Measurements from ENCODE around the gene CCNY. TPM values are rescaled to one million over a fixed set of nuclear protein-coding genes. Genes with fewer than 3 reads are reported as not detected.

The CCNY gene
- total RNA-seq, 2 experiments from 2014 or later = 42.2 to 48.8 TPM

DNA sequence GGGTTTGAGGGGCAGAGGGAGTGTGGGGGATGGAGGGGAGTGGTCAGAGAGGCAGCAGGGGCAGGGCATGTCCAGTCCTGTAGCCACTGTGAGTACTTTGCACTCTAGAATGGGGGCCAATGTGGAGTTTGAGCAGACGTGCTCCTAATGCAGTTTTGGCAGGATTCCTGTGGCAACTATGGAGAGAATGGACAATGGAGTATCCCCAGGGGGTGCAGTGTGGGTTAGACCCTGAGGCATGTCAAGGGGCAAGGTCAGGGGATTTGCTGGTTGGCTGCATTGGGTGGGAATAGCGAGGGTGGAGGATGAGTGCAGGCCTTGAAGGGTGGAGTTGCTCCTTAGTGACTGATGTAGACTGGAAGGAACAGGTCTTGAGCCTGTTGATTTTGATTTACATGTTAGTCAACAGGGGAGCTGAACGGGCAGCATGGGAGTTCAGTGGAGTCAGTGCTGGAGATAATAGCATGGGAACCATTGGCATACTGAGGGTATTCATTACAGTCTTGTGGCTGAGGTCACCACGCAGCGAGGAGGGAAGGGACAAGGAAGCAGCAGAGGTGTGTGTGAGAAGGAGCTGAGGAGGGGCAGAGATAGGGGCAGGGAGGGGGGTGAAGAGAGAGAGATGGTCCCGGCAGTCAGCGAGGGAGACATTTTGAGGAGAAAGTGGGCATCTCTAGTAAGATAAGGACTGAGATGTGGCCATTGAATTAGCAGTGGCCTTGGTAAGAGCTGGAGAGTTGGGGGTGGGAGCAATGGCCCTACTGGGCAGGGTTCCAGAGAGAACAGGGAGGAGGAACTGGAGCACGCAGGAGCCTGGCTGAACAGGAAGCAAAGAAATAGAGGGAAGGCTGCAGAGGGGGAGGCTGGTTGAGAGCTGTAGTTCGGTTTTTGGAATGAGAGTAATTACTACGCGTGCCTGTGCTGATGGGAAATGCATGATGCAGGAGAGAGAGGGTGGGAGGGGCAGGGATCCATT, 112.7 kb downstream of the CCNY start:
- ChIA-PET CTCF (no interaction called here), POLR2A (interaction anchor here (0.5 kb wide), 1 partner anchor 15 kb away, joined by 3 read pairs; no protein-coding TSS in a partner anchor)
- no peak for DNase-seq
- no peak overlapping the region for H3K4me3 Mint-ChIP-seq
- H3K27me3 Mint-ChIP-seq = no peaks in the 10 kb centered on the region
- peak overlapping the region; percentile 41 for H3K27ac Mint-ChIP-seq
- intact Hi-C loops (cut with micrococcal nuclease) = no loop called here
- ATAC-seq = no peak
- peaks cover 76% of the 10 kb centered on the region for H3K4me1 Mint-ChIP-seq (ENCODE audit: low read depth)
- TF ChIP-seq, protein P1, sequence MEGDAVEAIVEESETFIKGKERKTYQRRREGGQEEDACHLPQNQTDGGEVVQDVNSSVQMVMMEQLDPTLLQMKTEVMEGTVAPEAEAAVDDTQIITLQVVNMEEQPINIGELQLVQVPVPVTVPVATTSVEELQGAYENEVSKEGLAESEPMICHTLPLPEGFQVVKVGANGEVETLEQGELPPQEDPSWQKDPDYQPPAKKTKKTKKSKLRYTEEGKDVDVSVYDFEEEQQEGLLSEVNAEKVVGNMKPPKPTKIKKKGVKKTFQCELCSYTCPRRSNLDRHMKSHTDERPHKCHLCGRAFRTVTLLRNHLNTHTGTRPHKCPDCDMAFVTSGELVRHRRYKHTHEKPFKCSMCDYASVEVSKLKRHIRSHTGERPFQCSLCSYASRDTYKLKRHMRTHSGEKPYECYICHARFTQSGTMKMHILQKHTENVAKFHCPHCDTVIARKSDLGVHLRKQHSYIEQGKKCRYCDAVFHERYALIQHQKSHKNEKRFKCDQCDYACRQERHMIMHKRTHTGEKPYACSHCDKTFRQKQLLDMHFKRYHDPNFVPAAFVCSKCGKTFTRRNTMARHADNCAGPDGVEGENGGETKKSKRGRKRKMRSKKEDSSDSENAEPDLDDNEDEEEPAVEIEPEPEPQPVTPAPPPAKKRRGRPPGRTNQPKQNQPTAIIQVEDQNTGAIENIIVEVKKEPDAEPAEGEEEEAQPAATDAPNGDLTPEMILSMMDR (IDR thresholded peaks at IDR 0.05) = no peak
- peaks cover 16% of the 10 kb centered on the region for H3K9me3 Mint-ChIP-seq
- peaks cover 19% of the 10 kb centered on the region for H3K36me3 Mint-ChIP-seq (ENCODE audit: low read depth)

DNA sequence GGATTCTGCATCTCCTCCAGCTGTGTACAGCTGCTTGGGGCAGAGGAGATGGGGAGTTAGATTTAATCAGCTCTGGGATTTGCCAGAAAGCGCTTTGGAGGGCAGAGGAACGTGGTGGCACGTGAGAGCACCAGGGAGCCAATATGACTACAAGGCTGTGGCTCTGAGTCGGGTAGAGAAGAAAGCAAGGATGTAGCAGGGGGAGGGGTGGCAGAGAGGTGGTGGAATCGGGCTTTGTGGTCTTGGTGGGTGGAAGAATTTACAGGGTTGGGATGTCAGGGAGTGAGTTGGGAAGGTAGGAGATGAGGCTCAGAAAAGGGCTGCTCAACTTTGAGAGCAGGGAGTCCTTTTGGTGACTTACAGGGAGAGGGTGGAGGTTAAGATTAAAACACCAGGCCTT, 113.6 kb downstream of the CCNY start:
- TF ChIP-seq, protein P1 (IDR thresholded peaks at IDR 0.05) = no peak
- Mint-ChIP-seq H3K9me3 (peaks cover 10% of the 10 kb centered on the region), H3K4me3 (no peak overlapping the region), H3K27ac (peak overlapping the region; percentile 22), H3K36me3 (ENCODE audit: low read depth) (peaks cover 12% of the 10 kb centered on the region), H3K27me3 (no peaks in the 10 kb centered on the region), H3K4me1 (ENCODE audit: low read depth) (peaks cover 82% of the 10 kb centered on the region)
- peak; percentile 30 for DNase-seq
- intact Hi-C loops (cut with micrococcal nuclease) = no loop called here
- ChIA-PET CTCF (no interaction called here), POLR2A (no interaction called here)
- peak; percentile 26 for ATAC-seq

GRCh38 chr10:35451151-35452016, 115.1 kb downstream of the CCNY start:
- ChIA-PET POLR2A (no interaction called here), CTCF (no interaction called here)
- Mint-ChIP-seq H3K27ac (no peak overlapping the region), H3K27me3 (no peaks in the 10 kb centered on the region), H3K9me3 (peaks cover 2% of the 10 kb centered on the region), H3K4me3 (no peak overlapping the region), H3K4me1 (ENCODE audit: low read depth) (peaks cover 79% of the 10 kb centered on the region), H3K36me3 (ENCODE audit: low read depth) (peaks cover 5% of the 10 kb centered on the region)
- intact Hi-C loops (cut with micrococcal nuclease) = no loop called here
- TF ChIP-seq, protein P1 (IDR thresholded peaks at IDR 0.05) = no peak
- DNase-seq = no peak
- no peak for ATAC-seq

GRCh38 chr10:35452171-35452570, 115.9 kb downstream of the CCNY start:
- no peak for ATAC-seq
- ChIA-PET CTCF (no interaction called here), POLR2A (interaction anchor here (0.8 kb wide), 1 partner anchor 9 kb away, joined by 3 read pairs; no protein-coding TSS in a partner anchor)
- H3K36me3 Mint-ChIP-seq (ENCODE audit: low read depth) = peaks cover 3% of the 10 kb centered on the region
- intact Hi-C loops (cut with micrococcal nuclease) = no loop called here
- no peaks in the 10 kb centered on the region for H3K27me3 Mint-ChIP-seq
- H3K27ac Mint-ChIP-seq = peak overlapping the region; percentile 17
- H3K4me3 Mint-ChIP-seq = no peak overlapping the region
- no peak for DNase-seq
- H3K9me3 Mint-ChIP-seq = no peaks in the 10 kb centered on the region
- TF ChIP-seq, protein P1 (IDR thresholded peaks at IDR 0.05) = no peak
- H3K4me1 Mint-ChIP-seq (ENCODE audit: low read depth) = peaks cover 82% of the 10 kb centered on the region

Data from activated CD8-positive, alpha-beta T cell treated with anti-CD3 and anti-CD28 coated beads for 36 hours (primary cell).